ENCODE results near the gene ACADL.
A peak's percentile ranks its signal among the peaks of the same experiment; 100 is the strongest.
"Not testable (repeated sequence)": the region's sequence is repeated elsewhere in the genome, so short reads cannot be mapped to it uniquely, and the experiment has no call there.

ACADL gene

DNA sequence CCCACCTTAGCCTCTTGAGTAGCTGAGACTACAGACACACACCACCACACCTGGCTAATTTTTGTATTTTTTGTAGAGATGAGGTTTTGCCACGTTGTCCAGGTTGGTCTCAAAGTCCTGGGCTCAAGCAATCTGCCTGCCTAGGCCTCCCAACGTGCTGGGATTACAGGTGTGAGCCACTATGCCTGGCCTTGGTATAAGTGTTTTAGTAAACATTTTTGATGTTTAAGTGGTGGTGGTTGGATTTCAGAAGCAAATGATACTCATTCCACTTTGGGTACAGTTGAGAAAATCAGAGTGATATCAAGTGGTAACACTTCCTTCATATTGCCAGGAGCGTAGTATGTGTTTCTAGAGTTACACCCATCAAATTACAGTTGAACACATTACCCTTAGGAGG, 25.4 kb downstream of the ACADL start:
- no peak for DNase-seq (ENCODE audit: low spot score)

DNA sequence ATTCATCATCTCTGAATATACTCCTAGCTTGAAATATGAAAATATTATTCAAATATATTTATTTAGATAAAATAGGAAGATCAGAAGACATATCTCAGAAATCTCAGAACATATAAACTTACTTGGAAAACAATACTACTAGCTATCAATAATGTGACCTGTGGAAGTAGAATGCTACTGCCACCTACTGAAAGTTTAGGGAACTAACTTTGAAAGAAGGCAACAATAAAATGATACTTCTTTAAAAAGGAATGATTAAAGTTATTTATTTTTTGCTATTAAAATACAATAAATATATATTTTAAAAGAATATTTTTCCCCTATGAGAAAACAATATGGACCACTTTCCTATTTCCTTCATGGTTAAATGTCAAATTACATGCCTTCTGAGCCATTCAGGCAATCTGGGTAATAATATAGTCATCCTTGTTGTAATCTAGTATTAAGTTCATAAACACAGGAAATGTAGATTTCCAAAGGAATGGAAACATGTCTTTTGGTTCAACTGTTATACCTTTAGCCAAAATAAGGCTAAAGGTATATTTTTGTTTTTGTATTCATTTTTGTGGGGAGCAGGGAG, 26.0 kb downstream of the ACADL start:
- peak; percentile 36 for DNase-seq (ENCODE audit: low spot score)

DNA sequence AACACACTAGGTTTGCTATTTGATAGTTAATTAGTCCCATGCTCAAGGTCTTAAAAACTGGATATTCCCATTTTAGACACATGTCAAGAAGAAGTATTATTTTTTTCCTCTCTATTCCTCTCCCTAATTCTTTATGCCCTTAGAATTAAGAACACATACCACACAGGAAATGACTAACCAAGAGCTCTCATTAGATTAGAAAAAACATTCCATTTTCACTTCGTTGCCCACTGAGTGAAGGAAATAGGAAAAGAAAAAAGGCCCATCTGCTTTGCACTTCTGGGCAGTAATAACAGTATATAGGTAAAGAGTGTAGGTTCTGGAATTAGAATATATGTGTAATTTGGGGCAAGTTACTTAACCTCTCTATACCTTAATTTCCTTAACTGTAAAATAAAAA, 26.9 kb downstream of the ACADL start:
- DNase-seq (ENCODE audit: low spot score) = peak; percentile 6

GRCh38 chr2:210197720-210198119, 27.5 kb downstream of the ACADL start:
- DNase-seq (ENCODE audit: low spot score) = no peak

DNA sequence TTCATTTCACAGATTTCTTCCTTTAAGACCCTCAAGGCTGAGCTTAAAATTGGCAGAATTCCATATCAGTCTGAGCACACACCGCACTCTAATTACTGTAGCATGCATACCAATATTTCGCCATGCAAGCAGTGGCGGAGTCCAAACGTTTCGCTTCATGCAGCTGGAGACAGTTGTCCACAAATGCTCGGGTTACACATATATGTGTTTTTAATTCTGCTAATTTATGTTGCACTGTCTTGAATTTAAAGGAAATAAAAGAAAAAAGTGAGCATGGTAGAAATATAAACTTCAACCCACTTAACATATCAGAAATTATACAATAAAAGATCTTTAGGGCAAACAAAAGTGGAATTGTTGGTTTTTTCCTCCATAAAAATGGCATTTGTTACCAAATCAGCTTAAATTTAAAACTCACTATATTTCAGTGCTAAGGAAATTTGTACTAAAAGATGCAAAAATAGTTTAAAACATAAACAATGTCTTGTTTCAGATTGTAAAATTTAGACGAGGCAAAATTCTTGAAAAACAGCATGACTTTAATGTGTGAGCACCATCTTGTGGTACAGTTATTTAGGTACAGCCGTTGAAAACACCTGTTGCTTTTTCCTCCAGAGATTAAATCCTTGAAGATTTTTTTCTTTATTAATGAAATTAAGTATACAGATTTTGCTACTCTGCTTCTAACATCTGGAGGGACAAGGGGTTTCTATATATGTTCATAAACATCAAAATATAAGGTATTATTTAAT, 30.0 kb downstream of the ACADL start:
- DNase-seq (ENCODE audit: low spot score) = peak; percentile 43

DNA sequence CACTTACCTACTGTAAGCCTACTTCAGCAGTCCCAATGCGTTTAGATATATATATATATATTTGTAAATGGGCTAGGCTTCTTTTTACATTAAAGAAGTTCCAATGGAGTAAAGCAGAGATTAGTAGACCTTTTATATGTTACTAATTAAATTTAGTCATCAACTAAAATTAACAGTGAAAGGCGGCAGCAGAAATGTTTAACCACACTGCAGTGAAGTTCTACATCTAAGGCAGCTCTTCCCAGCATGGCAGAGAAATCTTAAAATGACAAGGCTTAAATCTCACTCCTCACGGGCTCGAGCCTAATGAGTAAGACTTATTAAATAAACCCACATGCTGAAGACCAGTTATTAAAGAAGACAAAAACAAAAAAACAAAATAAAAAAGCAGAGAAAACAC, 34.9 kb downstream of the ACADL start:
- no peak for DNase-seq (ENCODE audit: low spot score)

GRCh38 chr2:210189452-210190138, 35.7 kb downstream of the ACADL start:
- no peak for DNase-seq (ENCODE audit: low spot score)

DNA sequence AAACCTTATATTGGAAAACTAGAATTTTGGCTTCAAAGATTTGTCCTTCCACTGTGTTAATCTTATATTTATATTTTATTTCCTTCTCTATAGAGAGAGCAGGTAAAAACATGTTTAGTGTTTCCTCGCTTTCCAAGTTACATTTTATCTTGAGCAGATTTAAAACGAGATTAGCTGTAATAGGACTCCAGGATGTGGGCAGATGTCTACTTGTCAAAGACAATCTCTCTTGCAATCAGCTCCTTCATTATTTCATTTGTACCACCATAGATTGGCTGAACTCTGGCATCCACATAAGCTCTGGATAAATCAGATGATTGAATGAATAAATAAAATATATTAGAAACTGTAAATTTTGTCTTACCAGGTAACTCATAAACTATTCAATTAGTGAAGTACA, 36.5 kb downstream of the ACADL start:
- no peak for DNase-seq (ENCODE audit: low spot score)

GRCh38 chr2:210188190-210188589, 37.1 kb downstream of the ACADL start:
- no peak for DNase-seq (ENCODE audit: low spot score)

DNA sequence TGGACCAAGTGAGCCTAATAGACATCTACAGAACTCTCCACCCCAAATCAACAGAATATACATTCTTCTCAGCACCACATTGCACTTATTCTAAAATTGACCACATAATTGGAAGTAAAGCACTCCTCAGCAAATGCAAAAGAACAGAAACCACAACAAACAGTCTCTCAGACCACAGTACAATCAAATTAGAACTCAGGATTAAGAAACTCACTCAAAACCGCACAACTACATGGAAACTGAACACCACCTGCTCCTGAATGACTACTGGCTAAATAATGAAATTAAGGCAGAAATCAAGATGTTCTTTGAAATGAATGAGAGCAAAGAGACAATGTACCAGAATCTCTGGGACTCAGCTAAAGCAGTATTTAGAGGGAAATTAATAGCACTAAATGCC, 41.3 kb downstream of the ACADL start:
- not testable (repeated sequence) for DNase-seq (ENCODE audit: low spot score)

GRCh38 chr2:210181606-210182088, 43.6 kb downstream of the ACADL start:
- not testable (repeated sequence) for DNase-seq (ENCODE audit: low spot score)

DNA sequence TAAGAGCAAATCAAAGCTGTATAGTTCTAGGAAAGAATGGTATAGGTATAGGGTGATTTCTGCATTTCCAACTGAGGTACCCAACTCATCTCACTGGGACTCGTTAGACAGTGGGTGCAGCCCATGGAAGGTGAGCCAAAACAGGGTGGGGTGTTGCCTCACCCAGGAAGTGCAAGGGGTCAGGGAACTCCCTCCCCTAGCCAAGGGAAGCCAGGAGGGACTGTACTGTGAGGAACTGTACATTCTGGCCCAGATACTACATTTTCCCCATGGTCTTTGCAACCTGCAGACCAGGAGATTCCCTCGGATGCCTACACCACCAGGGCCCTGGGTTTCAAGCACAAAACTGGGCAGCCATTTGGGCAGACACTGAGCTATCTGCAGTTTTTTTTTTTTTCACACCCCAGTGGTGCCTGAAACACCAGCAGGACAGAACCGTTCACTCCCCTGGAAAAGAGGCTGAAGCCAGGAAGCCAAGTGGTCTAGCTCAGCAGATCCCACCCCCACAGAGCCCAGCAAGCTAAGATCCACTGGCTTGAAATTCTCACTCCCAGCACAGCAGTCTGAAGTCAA, 44.1 kb downstream of the ACADL start:
- DNase-seq (ENCODE audit: low spot score) = not testable (repeated sequence)

- DNase-seq (ENCODE audit: low spot score) = no peak
Measured at GRCh38 chr2:210180477-210180876, 44.8 kb downstream of the ACADL start.

DNA sequence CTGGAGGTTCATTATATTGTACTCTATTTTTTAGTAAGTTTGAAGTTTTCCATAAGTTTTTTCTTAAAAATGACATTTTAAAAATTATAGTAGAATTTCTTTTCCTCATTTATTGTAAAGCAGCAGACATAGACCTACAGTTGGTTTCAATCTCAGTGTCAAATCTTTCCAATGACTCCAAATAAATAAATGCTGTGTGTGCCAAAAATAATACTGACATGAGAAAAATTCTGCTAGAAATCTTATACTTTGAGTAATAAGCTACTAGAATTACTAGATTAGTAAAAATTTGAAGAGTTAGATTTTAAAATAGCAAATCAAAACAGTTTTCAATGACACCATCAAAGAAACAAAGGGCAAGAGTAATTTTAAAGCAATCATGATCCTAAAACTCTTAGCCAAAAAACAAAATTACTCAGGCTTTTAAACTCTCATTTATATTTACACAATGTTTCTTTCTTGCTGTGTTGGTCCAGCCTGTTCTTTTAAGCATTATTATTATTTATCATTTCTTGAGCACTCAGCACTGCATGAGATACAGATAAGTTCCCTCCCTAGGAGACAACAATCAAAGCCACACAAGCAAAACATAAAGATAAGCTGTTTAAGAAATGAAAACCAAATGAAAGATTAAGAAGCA, 45.8 kb downstream of the ACADL start:
- no peak for DNase-seq (ENCODE audit: low spot score)

DNA sequence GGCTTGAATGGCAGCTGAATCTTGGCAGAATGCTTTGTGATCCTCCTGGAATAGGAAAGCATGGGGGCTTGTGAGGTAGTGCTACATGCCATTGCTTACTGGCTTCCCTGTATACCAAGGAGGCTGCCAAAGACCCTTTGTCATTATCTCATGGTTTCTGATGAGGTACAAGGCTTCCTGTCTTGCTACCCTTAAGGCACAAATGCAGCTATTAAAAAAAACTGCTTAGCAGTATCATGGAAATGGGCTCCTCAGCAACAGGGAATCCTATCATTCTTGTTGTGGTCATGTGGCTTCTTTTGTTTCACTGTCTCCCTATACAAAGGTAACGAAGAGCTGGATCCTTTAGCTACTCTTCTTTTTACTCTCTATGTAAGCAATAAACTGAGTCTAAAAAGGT, 47.5 kb downstream of the ACADL start:
- no peak for DNase-seq (ENCODE audit: low spot score)

DNA sequence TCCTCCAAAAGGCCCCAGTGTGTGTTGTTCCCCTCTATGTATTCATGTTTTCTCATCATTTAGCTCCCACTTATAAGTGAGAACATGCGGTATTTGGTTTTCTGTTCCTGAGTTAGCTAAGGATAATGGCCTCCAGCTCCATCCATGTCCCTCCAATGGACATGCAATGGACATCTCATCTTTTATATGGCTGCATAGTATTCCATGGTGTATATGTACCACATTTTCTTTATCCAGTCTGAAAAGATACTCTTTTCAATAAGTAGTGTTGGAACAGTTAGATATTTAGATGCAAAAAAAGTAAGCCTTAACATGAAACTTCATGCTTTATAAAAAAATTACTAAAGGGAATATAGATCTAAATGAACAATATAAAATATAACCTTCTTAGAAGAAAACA, 48.1 kb downstream of the ACADL start:
- DNase-seq (ENCODE audit: low spot score) = not testable (repeated sequence)

- no peak for DNase-seq (ENCODE audit: low spot score)
Measured at GRCh38 chr2:210174086-210174485, 51.2 kb downstream of the ACADL start.

GRCh38 chr2:210172219-210172575, 53.0 kb downstream of the ACADL start:
- peak; percentile 3 for DNase-seq (ENCODE audit: low spot score)

DNA sequence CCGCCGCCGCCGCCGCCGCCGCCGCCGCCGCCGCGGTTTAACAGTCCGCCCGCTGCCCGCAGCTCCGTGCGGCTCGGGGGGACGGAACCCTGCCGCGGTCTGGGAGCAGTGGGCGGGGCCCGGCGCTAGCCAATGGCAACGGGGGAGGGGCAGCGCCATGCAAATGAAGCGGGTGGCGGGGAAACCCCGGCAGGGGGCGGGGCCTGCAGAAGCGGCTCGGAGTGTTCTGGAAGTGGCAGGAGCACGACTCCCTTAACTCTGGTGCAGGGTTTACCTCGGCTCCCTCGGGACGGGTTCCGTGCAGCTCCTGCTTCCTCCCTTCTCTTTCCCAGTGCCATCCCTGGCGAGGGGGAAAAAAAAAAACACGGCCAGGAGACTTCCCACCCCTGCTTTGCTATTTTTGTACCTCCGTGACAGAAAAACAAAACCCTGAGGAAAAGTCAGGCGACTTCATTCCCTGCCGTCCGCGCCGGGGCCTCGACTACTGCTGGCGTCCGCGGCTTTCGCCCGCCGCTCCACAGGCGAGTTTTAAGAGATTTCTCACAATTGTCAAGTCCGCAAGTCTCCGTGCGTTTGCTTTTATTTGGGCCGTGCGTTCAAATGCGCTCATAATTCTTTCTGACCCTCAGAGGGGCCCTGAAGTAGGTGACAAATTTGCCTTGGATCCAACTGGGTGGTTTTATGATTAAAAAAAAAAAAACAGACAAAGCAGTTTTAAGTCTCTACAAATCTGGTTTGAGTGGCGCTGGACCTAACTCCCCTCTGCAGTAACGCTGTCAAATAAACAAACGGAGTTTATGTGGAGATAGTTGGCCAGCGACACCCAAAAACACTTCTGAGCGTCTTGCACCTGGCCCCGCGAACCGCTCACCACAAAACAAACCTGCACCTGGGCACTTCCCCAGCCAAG, 53.7 kb downstream of the ACADL start, which contains the start of gene KANSL1L:
KANSL1L (minus strand) TSS at position 101 of the 910 bp plus-strand sequence. CDS start 16,827 bp downstream, outside the sequence.
- DNase-seq (ENCODE audit: low spot score) = peak; percentile 98

DNA sequence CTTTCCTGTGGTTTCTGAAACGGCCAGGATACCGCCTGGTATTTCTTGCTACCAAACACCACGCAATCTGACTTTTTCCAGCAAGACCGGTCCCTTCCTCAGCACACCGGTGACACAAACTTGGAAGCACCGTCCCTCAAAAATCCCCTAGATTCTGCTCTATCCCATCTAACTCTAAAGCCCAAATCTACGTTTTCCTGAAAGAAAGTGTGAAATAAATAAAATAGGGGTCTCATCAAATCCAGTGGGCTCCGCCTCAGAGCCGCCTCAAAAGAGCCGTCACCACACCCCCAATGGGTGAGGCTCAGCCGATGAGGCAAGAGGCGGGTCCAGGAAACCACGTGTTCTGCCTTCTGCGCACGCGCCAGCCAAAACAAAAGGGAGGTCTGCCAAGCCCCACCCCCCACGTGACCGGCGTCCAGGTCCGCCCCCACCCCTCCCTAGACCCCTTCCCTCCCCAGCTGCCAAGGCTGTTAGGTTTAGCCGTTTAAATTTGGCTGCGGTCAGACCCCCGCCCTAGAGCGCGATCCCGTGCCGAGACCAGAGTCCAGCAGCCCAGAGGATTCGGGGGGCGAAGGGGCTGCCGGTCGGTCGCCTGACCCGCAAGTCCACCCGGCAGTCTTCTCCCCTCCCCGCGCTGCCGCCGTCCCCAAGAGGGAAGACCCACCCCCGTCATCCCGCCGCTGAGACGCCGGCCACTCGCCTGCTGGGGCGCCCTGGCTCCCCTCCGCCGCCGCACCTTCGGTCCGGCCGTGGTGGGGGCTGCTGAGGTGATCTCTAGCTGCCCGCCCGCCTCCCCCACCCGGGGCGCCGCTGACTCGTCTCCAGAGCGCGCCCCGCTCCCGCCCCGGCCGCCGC, 54.6 kb downstream of the ACADL start:
- peak; percentile 95 for DNase-seq (ENCODE audit: low spot score)

GRCh38 chr2:210170196-210170445, 55.1 kb downstream of the ACADL start:
- no peak for DNase-seq (ENCODE audit: low spot score)

All from GM03348 (cell line).